Effector CD4-positive, alpha-beta T cell (primary cell): ENCODE measurements around the gene ETF1.
"Not testable (repeated sequence)": the region's sequence is repeated elsewhere in the genome, so short reads cannot be mapped to it uniquely, and the experiment has no call there.

ENCODE experiments used
- DNase-seq: peaks from one replicate; pipeline ENCODE4 v3.0.0-alpha.2; 2020

Gene ETF1

DNA sequence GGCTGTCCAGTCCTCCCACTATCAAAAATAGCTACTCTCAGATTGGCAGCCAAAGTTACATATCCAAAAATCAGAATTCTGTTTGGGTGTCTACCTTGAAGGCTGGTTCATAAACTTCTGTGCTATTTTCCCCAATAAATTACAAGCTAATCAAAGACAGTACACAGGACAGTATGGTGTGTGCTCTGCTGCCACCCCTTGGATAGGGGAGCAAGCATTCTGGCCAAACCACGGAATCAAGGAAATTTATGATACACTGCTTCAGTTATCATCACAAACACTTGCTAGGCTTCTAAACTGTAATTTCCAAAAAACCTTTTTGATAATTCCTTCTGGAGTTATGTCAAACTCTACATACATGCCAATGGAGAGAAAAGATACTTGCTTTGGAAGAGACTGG, 15.9 kb downstream of the ETF1 start:
- DNase-seq: no peak

DNA sequence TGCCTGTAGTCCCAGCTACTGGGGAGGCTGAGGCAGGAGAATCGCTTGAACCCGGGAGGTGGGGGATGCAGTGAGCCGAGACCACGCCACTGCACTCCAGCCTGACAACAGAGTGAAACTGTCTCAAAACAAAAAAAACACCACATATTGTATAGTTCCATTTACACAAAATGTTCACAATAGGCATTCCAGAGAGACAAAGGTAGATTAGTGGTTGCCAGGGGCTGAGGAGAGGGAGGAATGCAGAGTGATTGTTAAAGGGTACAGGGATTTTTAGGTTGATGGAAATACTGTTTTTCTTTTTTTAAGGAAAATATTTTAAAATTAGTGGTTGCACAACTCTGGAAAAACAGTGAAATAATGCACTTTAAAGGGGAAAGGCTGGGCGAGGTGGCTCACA, 19.6 kb downstream of the ETF1 start:
- no peak for DNase-seq

DNA sequence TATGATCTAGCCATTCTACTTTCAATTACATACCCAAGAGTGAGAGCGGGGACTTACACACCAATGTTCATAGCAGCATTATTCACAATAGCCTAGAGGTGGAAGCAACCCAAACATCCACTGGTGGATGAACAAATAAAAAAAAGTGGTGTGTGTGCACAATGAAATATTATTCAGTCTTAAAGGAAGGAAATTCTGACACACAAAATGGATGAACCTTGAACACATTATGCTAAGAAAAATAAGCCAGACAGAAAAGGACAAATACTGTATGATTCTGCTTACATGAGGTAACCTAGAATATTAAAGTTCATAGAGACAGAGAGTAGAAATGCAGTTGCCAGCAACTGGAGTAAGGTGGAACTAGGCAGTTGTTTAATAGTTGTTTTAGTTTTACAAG, 22.1 kb downstream of the ETF1 start:
- DNase-seq: no peak

DNA sequence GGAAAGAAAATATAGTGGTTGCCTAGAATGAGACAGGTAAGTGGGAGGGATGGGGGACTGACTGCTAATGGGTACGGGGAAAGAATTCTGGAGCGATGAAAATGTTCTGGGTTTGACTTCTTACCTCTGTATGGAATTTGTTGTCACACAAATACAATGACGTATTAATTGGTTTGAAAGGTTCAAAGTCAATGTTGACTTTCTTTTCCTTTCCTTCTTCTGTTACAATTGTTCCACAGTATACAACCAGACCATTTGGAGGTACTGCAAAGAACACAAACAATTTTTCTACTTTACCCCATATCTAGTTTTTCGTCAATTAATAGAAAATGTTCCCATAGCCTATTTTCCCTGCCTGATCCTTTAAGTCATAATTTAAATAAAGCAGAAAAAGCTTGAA, 25.6 kb downstream of the ETF1 start:
- no peak for DNase-seq

DNA sequence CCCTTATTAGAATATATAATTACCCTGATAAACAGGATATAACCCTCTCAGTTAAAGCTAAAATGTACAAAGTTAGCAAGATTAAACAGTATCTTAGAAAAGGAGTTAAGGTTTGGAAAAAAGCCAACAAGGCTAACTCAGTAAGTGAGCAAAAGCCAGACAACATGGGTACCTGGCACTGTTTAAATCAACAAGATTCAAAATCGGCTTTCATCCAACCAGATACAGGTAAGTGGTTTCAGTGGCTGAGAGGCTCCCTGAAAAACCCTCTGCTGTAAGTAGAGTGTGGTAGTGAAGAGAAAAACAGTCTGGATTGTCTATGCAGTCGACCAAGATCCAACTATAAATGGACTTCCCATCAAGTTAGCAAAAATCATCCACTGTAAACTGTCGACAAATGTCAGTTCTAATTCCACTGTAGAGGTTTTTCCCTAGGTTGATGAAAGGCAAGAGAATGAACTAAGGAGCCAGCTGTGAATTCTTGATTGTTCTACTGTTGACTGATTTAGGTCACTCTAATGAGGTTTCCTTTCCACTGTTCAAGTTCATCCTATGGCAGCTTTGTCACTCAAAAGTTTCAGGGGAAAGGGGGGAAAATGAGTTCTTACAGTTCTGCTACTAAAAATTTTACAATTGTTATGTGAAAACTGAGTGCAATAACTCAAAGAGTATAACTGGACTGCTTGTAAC, 27.3 kb downstream of the ETF1 start:
- no peak for DNase-seq

DNA sequence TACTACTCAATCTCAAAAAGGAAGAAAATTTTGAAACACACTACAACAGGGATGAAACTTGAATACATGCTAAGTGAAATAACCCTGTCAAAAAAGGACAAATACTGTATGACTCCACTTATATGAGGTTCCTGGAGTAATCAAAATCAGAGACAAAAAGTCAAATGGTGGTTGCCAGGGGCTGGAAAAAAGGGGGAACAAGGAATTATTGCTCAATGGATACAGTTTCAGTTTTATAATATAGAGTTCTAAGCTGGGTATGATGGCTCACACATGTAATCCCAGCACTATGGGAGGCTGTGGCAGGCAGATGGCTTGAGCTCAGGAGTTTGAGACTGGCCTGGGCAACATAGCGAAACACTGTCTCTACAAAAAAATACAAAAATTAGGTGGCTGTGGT, 29.0 kb downstream of the ETF1 start:
- no peak for DNase-seq

DNA sequence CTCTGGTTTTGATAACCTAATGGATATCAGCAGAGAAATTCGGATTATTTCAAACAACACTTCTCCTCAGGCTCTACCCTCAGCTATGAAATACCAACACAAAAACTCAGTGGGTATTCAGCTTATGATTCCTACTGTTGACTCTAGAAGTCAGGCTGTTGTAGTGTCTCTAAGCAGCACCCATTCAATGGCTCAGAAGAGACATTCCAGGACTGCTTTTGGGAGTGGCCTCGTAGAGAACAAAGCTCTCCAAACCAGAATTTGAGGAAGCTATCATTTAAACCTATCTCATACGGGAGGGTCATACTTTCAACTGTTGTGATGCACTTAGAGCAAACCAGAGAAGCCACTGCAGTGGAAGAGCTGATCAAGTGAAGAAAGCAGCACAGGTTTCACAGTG, 34.1 kb downstream of the ETF1 start:
- no peak for DNase-seq

DNA sequence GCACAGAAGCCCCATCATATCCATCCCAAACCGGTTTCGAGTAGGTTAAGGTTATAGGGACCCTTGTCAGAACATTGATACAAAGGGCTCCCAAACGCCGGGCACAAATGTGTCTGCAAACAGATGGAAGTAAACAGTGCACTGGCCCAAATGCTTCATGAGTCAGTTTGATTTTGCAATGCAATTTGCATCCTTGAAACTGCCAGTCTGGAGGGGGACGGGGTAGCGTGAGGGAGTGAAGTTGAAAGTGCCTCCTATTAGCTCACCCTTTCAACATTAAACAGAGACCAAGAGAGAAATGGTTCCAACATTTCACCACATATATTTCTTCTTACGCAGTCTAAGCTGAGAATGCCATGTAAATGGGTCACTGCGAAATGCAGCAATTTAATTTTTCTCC, 35.6 kb downstream of the ETF1 start:
- DNase-seq: not testable (repeated sequence)

DNA sequence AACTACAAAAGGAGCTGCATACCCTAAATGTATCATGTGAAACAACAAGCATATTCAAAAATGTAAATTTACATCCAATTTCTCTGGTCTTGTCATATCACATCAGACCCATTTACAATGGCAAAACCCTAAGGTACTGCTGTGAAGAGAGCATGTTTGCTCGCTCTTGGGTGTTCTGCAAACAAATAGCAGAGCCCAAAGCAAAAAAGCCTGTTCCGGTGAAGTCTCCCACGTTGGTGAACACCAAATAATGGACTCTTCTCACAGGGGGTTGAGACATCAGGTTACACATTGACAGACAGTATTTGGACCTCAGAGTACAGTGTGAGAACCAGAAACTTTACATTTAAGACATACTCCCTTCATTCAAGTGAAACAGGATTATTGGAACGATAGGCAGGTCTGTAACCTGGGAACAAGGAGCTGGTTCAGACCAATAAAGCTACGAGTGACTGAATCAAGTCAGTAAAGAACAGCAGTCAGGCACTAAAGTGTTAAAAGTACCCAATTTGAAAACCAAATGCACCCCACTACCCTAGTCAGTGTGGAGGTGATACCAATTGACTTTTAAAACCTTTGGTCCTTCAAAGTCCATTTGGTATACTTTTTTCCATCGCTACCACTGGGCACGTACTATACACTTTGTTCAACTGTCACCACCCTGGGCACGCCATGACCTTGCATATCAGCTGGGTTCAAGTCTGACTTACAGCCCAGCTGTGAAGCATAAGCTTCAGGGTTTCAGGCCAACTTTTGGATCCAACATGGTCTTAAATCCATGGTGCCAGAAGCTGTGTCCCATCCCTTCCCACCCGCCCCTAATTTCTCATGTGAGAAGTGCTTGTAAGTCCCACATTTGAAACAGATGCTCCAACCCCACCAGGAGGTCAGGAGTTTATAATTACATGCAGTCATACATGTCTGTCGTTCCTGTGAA, 36.4 kb downstream of the ETF1 start:
- DNase-seq: no peak

DNA sequence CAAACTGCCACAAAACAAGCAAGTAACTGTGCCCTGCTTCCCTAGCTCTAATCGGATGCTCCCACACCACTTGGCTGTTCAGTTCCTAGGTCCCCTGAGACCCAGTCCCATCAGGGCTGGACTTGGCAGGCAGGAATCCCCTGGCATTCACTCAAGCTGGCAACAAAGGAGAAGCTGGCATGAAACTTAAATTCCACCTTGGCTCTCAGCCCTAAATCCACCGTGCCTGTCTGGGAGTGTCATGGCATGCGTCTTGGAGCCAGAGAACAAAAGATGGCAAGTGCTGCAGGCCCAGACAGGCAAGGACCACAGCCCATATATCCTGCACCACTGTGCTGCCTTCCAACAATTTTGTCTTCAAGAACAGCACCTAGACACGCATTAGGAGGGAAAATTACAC, 38.2 kb downstream of the ETF1 start:
- no peak for DNase-seq

DNA sequence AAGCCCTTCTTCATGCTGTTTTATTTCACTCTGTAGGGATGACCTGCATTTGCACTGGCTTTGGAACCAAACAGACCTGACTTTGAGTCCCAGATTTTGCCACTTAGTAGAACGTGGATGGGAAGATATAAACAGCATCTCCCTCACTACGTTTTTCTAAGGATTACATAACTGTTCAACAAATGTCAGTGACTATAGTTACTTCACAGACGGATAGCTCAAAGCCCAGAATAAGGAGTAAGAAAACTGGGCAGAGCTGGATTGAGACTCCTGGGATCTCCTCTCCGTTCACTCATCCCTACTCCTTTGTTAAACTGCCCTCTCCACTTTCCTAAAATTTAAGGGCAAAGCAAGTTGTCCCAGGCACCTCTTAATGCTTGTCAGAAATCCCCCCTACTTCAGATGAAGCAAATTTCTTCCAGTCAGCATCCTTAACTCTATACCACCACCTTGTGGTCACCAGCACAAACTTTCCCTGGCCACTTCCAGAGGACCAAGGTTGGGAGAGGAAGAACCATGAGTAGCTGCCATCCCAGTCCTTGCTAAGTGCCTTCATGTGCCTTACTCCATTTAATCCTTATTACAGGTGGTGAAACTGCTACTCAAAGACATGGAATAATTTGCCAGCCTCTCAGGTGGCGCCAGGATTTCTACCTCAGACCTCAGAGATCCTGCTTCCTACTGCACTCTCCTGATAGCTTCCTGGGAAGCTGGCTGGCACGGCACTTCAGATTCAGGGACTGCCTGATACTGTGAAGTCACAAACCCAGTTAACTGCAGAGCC, 39.4 kb downstream of the ETF1 start:
- peak; percentile 24 for DNase-seq

DNA sequence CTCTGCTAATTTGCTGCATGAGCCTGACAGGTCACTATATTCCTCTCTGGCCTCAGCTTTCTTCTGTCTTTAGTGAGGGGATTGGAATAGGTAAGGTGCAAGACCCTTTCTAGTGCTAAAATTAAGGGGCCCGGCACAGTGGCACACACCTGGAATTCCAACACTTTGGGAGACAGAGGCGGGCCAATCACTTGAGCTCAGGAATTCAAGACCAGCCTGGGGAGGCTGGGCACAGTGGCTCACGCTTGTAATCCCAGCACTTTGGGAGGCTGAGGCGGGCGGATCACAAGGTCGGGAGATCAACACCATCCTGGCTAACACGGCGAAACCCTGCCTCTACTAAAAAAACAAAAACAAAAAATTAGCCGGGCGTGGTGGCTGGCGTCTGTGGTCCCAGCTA, 40.5 kb downstream of the ETF1 start:
- DNase-seq: no peak

DNA sequence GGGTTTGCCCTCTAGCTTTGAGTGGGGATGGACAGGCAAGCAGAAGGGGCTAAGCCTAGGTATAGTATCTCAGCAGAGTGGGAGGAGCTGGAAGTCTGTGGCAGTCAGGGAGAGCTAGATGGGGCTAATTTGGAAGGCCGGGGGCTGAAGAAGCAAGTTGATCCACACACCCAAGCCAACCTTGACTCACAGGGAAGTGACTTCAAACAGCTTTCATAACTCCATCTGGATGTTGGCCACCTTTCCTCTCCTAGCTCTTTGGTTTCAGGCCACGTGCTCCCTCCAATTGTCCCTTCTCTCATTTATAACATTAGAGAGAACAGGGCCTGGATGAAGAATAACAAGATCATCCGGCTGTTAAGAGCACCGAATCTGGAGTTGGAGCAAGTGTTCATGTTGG, 40.9 kb downstream of the ETF1 start:
- DNase-seq: no peak

DNA sequence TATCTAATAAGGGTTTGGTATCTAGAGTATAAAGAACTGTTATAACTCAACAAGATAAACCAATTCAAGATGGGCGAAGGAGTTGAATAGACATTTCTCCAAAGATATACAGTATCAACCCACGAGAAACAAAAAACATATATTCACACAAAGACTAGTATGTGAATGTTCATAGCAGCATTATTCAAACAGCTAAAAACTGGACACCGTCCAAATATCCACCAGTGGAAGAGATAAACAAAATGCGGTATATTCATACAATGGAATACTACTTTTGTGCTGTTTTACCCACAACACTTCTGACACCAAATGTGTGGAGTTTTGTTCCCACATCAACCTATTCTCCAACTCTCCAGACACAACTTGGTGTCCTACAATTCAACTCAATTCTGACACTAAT, 44.7 kb downstream of the ETF1 start:
- DNase-seq: no peak

DNA sequence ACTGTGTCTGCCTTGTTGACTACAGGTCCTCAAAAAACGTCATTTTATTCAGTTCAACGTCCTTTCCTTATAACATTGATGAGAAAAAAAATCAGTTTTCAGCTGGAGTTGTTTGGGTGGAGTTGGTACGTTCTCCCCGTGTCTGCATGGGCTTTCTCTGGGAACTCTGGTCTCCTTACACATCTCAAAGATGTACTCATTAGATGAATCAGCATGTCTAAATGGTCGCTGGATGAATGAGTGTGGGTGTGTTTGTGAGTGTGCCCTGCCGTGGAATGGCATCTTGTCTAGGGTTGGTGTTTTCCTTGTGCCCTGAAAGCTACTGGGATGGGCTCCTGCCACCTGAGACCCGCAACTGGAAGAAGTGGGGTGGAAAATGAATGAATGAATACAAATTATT, 47.7 kb downstream of the ETF1 start:
- no peak for DNase-seq

DNA sequence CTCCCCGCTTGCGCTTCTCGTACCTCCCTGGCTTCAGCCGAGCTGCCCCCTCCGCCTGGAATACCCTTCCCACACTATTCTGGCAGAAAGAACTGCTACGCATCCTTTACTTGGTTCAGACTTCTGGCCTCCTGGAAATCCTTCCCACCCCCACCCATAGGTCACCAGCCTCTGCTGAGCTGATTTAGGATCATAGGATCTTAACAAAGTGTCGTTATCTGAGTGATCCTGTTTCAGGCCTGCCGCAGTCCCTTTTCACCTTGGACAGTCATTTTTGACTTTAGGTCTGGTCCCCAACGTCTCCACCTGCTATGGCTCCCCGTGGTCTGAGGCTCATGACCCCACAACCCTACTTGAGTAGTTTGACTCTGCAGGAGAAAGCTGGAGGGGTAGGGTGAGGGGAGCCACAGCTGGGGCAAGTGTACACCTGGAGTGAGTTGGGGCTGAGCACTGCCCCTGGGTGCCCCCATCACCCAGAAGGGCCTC, 50.4 kb downstream of the ETF1 start:
- DNase-seq: no peak

DNA sequence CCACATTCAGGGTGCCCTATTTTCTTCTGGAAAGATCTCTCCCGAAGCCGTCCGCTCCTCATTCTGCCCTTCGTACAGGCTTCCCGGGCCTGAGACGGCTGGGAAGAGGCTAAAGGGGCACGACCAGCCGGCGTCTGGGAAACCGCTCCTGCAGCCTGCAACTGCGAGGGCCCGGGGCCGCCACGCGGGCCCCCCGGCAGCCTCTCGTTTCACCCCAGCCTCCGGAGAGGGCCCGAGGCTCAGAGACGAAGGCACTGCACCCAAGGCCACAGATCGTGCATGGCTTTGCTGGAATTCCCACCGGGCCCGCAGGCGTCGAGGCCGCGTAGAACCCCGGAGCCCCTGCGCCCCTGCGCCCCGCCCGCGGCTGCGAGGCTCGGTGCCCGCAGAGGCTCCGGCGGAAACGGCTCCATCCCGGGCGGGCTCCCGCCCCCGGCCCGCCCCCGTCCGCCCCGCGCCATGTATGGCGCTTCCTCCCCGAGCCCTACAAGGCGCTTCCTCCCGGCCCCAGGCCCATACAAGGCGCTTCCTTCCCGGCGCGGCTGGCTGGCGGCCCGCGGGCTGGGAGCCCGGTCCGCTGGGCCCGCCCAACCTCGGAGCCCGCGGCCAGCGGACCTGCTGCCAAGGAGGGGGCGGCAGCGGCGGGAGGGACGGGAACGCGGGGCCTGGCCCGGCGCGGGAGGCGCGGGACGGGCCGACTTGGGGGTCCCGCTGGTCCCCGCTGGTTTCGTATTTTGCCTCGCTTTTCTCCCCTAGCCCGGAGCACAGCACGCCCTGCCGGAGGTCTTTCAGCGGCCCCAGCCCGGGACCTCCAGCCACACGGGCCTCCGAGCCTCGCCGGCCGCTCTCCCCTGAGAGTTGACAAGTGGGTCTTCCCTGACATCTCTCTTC, 51.1 kb downstream of the ETF1 start:
- peak; percentile 84 for DNase-seq

DNA sequence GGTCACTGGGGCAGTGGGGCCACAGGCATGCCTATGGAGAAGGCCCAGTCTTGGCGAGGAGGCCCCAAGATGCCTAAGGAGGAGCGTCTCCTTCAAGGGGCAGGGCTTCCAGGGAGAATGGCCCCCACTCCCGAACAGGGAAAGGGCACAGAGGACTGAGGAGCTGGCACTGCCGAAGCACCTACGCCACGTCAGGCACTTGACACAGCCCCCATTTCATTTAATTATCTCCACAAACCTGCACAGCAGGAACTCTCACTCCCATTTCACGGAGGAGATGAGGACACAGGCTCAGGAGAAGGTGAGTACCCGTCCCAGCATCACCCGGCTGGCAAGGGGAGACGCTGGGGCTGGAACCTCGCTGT, 51.8 kb downstream of the ETF1 start:
- DNase-seq: no peak

DNA sequence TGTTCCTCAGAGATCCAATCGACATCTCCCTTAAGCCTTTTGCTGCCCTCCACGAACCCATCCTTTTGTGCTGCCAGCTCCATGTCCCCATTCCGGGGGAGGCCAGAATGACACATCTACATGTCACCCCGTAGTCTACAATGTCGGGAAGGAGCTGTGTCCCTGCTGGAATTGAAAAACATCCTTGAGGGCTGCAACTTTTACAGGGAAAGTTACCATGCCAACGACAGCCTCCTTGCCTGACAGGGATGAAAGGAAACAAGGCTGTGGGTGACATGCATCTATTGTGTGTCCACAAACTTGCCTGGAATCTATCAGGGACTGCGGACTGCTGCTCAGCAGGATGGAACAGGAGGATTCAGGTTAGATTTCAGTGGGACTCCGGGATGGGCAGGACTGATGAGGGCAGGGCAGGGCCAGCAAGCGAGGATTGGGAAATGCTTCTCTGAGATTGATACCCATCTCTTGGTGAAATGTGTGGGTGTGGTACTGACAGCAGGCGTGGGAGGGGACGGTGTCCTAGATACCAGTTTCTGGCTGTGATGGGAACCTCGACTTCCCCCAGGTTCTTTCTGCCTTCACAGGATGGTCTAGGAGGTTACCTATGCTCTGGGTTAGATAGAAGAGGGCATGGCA, 52.3 kb downstream of the ETF1 start:
- DNase-seq: no peak

DNA sequence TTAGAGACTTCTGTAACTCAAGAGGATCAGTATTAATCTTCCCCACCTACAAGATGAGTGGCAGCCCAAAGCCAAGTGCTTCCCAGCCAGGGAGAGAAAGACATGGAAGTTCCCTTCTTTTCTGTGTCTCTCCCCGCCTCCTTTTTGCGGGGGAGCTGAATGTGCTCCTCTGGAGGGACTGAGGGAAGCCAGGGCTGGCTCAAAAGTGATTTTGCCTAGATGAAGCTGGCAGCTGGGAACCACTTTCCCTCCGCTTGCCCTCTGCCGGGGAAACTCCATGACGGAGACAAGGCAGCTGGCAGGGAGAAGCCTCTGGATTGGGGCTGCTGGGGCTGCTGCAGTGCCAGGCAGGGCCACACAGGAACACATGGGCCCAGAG, 53.4 kb downstream of the ETF1 start:
- no peak for DNase-seq

DNA sequence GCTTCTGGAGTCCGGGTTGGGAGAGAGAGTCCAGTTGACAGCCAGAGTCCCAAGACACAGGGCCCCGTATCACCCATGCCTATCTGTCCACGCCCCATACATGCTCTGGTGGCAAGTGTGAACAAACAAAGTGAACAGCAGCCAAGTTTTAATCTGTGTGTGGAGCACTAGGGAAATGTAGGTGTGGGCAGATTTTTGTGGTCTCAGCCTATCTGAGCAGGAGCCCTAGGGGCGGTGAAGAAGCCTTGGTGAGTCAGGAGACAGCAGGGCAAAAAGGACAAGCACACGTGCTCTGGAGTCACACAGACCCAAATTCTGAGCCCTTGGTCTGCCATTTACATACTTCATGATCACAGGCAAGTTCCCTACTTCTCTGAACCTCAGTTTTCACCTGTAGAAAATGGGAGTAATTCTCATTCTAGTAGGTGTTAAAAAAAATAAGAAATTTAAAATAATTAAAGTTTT, 54.5 kb downstream of the ETF1 start:
- DNase-seq: no peak

DNA sequence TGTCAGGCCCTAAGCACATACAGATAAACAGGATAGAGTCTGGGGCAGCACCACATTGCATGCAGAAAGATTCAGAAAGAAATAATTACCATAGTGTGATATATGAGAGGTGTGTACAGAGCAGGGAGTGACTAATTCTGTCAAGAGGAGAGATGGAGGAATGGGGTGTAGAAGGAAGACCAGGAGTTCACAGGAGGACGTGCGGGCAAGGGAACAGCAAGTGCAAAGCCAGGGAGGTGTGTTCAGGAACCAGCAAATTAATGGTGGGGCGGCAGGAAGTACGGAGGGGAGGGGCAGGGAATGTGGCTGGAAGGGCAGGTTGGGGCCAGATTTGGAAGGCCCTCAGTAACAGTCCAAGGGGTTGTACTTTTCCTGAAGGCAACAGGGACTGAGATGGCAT, 60.4 kb downstream of the ETF1 start:
- no peak for DNase-seq
